HFF-Myc (cell line): ENCODE results near the gene ARFIP1.
A peak's percentile ranks its signal among the peaks of the same experiment; 100 is the strongest.

Experiments used
- DNase-seq: peaks from one replicate; pipeline ENCODE4 v3.0.0-alpha.2; 2011; ENCODE audit warnings: low read depth; ENCODE audit errors: extremely low read depth
- H3K4me3 ChIP-seq: replicated peaks from 2 replicates; pipeline ENCODE4 v1.5.1; 2011; ENCODE audit warnings: low read depth, mild to moderate bottlenecking, control low read depth, low read length
- TF ChIP-seq, protein P1 (sequence below): IDR thresholded peaks from 2 replicates; pipeline ENCODE4 v1.5.1; 2012; ENCODE audit warnings: mild to moderate bottlenecking, low read depth, low read length, control low read depth; ENCODE audit errors: missing control alignments

Gene ARFIP1

DNA sequence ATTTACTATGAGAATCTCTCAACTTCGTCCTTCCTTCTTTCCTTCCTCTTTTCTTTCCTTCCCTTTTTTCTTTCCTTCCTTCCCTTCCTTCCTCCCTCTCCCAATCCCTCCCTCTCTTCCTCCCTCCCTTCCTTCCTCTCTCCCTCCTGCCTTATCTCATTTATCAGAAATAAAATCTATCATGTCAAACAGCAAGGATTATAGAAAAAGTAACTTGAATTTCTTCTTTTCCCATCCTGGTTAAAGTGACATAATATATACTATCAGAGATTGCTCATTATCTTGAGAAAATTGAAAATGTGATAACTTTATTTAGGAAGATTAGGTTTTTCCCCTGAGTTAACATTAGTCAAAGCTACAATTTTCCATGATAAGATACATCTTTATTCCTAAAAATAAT is 5.8 kb upstream of the ARFIP1 start:
- no peak for DNase-seq
- TF ChIP-seq, protein P1, sequence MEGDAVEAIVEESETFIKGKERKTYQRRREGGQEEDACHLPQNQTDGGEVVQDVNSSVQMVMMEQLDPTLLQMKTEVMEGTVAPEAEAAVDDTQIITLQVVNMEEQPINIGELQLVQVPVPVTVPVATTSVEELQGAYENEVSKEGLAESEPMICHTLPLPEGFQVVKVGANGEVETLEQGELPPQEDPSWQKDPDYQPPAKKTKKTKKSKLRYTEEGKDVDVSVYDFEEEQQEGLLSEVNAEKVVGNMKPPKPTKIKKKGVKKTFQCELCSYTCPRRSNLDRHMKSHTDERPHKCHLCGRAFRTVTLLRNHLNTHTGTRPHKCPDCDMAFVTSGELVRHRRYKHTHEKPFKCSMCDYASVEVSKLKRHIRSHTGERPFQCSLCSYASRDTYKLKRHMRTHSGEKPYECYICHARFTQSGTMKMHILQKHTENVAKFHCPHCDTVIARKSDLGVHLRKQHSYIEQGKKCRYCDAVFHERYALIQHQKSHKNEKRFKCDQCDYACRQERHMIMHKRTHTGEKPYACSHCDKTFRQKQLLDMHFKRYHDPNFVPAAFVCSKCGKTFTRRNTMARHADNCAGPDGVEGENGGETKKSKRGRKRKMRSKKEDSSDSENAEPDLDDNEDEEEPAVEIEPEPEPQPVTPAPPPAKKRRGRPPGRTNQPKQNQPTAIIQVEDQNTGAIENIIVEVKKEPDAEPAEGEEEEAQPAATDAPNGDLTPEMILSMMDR = no peak
- no peak overlapping the region for H3K4me3 ChIP-seq

DNA sequence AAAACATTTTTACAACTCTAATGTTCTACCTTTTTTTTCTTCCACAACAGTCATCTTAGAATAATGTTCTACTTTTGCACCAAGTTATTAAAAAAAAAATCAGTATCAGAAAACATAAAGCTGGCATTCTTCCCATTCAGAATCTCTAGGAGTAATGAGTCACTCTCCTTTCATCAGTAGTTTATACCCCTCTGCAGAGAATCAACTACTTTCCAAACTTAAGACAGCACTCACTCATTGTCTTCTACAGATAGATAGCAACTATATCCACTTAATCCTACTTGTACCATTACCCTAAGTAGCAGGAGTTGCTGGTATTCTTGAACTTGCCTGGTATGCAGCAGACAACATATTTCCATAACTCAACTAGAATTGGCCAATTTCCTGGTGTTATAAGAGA is 3.4 kb upstream of the ARFIP1 start:
- no peak for DNase-seq
- TF ChIP-seq, protein P1 = no peak
- H3K4me3 ChIP-seq = no peak overlapping the region

DNA sequence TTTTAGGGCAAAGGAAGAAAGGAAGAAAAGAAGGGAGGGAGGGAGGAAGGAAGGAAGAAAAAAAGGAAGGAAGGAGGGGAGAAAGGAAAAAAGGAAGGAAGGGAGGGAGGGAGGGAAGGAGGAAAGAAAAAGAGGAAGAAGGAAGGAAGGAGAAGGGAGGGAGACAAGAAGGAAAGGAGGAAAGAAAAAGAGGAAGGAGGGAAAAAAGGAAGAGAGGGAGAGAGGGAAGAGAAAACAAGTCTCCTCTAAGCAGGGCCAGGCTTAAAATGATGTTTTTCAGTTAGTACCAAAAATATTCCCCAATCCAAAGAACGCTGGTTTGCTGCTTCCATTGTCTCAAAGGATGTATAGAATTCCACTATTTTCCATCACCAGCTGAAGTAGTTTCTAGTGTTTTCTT is 2.3 kb upstream of the ARFIP1 start:
- no peak overlapping the region for H3K4me3 ChIP-seq
- no peak for DNase-seq
- TF ChIP-seq, protein P1 = no peak

DNA sequence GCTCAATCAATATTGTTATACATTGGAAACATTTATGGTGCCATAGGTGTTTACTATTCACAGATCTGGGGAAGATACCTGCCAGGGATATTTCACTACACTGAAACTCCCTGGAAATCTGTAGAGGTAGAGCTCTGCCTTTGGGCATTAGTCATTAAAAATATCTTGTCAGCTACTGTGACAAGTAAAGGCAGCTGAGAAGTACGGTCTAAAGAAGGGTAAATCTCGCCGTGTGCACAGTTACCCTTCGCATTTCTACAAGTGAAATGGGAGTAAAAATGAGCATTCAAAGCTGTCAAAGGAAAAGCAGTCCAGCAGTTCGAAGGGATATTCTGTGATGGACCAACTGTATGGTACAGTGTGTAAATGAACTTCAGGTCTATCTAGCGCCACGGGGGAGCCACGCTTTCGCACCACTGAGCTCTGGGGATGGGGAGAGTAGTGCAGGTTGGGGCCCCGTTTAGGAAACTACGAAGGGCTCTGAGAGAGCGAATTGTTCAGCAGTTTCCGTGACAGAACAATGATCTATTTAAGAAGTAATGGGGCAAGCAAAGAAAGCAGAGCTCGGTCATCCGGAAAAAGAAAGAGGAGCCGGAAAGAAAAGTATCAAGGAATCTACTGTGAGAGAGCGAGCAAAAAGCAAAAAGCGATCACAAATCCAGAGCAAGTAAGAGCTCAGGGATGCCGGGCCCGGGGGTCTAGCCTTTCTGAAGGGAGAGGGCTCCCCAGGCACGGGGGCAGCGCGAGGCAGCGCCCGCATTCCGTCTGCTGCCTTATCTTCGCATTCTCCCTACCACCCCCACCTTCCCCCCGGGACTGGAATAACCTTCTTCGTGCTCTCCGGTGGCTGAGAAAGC is 870 bp upstream of the ARFIP1 start:
- no peak for DNase-seq
- TF ChIP-seq, protein P1 = no peak
- peak overlapping the region; percentile 94 for H3K4me3 ChIP-seq

DNA sequence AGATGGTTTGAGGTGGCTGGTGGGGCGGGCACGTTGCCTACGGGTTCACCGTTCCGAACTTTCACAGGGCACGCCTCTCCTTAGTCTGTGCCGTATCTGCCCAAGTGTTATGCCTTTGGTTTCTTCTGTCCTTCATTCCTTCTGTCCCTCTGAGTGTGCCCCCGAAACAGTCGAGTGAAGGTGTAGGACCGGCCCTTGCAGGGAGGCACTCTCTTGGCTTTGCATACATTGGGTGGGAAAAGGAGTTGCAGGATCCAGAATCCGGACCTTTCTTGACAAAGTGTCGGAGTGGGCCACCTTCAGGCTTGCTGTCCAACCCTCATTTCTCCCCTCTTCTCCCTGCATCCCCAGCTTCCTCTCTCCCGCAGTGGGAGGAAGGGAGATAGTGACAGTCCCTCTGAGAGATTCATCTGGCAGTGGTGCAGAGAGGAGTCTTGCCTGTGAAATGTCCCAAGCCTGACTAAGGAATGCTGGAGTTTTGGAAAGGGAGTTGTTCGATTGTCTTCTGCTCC is 569 bp downstream of the ARFIP1 start:
- no peak for DNase-seq
- H3K4me3 ChIP-seq = peak overlapping the region; percentile 94
- TF ChIP-seq, protein P1 = no peak

DNA sequence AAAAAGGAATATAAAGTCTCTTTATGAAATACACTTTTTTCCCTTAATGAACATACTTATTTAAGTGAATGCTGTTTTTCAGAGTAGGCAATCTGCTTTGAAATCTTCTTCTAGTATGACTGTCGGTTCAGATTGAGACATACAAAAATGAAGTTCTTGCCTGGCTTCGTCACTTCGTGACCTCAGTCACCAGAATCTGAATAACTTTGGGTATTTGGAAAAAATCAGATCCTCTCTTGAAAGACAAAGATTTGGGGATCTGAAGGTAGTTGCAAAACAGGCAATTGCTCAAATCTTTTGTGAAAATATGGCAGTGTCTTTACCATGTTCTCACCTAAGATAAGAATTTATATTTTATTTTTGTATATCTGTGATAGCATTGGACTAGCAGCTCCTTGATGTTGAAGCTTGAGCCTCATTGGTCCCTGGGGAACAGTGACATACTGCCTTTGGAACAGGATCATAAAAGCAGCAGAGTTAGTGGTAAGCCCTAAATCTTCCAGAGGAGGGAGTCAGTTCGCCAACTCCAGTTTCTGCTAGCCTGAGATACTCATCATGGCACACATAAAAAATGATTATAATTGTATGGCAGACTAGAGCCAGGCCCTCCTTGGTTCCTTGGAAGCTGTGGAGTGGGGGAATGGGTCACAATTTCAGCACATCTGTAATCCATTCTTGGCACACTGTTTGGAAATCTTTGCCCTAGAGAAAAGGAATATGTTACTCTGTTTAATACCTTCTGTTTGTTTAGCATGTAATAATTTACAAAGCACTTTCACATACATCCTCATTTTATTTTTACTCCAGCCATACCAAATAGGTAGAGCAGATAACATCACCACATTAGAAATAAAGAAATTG is 5.0 kb downstream of the ARFIP1 start:
- no peak overlapping the region for H3K4me3 ChIP-seq
- peak; percentile 57 for DNase-seq
- TF ChIP-seq, protein P1 = peak; percentile 33
